A549 treated with dexamethasone at 1 μM for 4 hours (cell line): ENCODE data around the gene ERP27. TPM values are rescaled to one million over a fixed set of nuclear protein-coding genes. Genes with fewer than 3 reads are reported as not detected.

ENCODE experiments used
- total RNA-seq: library from RNA; stranded (reverse); fragments of 200-300 nt; extraction: Qiagen RNA extraction; gene quantifications from 5 replicates; pipeline ENCODE4 v1.2.3, GENCODE V29; 2022

ERP27 gene
- total RNA-seq: not detected in 5 replicates

DNA sequence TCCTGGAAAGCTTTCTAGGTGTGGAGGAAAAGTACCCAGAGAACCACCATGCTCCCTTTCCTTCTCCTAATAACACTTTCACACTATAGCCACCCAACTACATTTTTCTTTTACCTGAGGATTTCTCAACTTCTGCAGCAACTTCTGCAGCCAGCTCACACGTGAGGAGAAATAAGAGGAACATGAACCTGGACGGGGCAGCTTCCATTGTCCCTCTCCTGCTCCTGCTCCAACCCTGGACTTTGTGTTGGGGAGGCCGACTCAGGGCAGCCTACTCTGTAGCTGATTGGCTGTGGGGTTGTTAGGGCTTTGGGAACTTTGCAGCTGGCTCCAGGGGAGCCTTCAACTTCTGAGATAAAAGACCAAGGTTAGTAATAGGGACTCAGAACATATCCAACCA is at the start of gene ERP27:
ERP27 (minus strand) TSS at position 237 of the 400 bp plus-strand sequence; CDS start at position 208, 29 bp downstream.

DNA sequence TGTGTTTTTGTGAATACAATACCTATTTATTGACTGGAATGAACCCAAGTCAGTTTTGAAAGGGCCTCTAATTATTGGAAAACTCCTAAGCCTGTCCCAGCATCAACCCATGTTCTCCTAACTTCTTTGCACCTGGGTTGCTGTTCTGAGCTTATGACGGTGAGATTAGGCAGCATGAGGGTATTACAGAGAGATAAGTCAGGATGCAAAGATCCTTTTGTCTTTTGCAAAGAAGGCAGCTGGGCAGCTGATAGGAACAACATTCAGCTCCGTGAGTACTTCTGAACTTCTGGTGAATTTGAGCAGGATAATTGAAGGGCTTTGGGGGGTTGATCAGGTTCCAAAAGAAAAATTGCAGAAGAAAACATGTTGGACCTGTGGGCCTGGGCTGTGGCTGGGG is 34.5 kb upstream of the ERP27 start, which contains the start of gene PDE6H:
PDE6H (plus strand) TSS at position 227 of the 400 bp plus-strand sequence. CDS start 4,971 bp downstream, outside the sequence.

DNA sequence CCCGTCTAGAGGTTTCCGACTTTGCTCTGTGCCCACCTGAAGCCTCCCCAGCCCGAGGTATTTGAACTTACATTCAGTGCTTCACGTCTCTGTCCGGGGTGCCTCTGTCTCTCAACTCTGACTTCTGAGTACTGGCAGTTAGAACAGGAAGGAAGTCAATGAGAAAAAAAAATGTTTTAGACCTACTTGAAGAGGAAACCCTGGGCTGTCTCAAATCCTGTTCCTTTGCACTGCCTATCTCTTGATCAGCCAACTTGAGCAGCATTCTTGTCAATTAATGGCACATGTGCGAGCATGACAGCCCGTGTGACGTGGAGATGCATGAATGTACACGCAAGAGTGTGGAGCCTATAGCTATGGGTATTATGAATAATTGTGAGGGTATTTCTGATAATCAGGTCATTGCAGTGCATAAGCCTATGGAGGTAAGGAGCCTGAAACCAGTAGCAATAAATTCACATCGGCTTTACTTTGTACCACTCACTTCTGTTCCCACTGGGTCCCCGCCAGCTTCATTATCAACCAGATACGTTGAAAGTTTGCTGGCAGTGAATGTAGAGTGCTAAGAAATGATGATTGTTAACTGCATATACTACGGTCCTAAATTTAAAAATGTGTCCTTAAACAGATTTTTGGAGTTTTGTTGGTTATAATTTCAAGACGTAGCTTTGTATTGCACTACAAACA is 23.3 kb upstream of the ERP27 start, which contains the start of gene ARHGDIB:
ARHGDIB (minus strand) TSS at position 136 of the 687 bp plus-strand sequence. CDS start 10,889 bp downstream, outside the sequence.

DNA sequence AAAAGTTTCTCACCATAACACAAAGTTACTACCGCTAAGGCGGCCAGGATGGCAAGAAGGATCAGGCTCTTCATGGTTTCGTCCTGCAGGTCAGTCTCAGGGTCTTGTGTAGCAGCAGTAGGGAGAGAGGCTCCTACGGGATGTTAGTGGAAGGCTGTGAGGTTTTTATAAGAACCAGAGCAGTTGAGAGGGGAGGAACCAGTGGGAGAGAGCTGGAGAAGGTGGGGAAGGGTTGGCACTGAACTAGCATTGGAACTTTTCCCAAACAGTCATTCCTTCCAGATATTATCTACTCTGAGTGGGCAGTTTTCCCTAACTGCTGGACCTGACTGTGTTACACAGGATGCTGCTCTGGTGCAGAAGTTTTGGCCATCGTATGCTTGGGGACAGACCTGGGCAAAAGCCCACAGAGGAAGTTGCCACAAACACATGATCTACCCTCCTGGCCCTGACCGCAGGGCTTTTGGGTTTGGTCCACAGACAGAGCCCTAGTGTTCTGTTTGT is 52.6 kb downstream of the ERP27 start, which contains the start of gene MGP:
MGP (minus strand) TSS at position 137 of the 504 bp plus-strand sequence; CDS start at position 74, 63 bp downstream.

Other genes with a start within 250 kb of the ERP27 start
- 0.03 TPM in 1 of 5 replicates, not detected in the others for gene GUCY2C, start 241.9 kb downstream of the ERP27 start, total RNA-seq
- 44.8 to 56.1 TPM (median 50.4 TPM) in 5 replicates for gene WBP11, start 135.1 kb downstream of the ERP27 start, total RNA-seq
- 1.3 to 2.1 TPM (median 1.5 TPM) in 5 replicates for gene C12orf60, start 134.9 kb downstream of the ERP27 start, total RNA-seq
- gene SMCO3, start 124.4 kb downstream of the ERP27 start, total RNA-seq: 0.05 TPM in 1 of 5 replicates, not detected in the others
- 0.15 TPM in 1 of 5 replicates, not detected in the others for gene ART4, start 95.0 kb downstream of the ERP27 start, total RNA-seq
- gene MGP, start 52.7 kb downstream of the ERP27 start, total RNA-seq: not detected in 5 replicates
- gene ARHGDIB, start 23.1 kb upstream of the ERP27 start, total RNA-seq: 0.83 to 1.5 TPM (median 1.3 TPM) in 5 replicates
- gene PDE6H, start 34.5 kb upstream of the ERP27 start, total RNA-seq: not detected in 5 replicates